Epithelial cell of umbilical artery (primary cell): ENCODE results near the gene SQSTM1. TPM values are rescaled to one million over a fixed set of nuclear protein-coding genes. Genes with fewer than 3 reads are reported as not detected.

Source experiments
- total RNA-seq: library from RNA; depleted of rRNA; stranded (reverse); fragments of >200 nt; gene quantifications from 2 replicates; pipeline ENCODE4 v1.2.3, GENCODE V29; 2014

Gene SQSTM1
- 238 and 478 TPM in 2 replicates for total RNA-seq

GRCh38 chr5:179820483-179821297 lies at the start of gene SQSTM1:
Gene SQSTM1, plus strand, starts transcription at chr5:179820905. Its CDS starts 32 bp downstream, at chr5:179820937.

GRCh38 chr5:179793468-179794139 lies 27.1 kb upstream of the SQSTM1 start, which contains the start of gene LTC4S:
Gene LTC4S, plus strand, starts transcription at chr5:179793986. Its CDS starts 95 bp downstream, at chr5:179794081.

GRCh38 chr5:179806250-179807048 lies 14.3 kb upstream of the SQSTM1 start, which contains the start of gene MGAT4B:
Gene MGAT4B, minus strand, starts transcription at chr5:179806866. Its CDS starts 283 bp downstream, at chr5:179806583.

DNA sequence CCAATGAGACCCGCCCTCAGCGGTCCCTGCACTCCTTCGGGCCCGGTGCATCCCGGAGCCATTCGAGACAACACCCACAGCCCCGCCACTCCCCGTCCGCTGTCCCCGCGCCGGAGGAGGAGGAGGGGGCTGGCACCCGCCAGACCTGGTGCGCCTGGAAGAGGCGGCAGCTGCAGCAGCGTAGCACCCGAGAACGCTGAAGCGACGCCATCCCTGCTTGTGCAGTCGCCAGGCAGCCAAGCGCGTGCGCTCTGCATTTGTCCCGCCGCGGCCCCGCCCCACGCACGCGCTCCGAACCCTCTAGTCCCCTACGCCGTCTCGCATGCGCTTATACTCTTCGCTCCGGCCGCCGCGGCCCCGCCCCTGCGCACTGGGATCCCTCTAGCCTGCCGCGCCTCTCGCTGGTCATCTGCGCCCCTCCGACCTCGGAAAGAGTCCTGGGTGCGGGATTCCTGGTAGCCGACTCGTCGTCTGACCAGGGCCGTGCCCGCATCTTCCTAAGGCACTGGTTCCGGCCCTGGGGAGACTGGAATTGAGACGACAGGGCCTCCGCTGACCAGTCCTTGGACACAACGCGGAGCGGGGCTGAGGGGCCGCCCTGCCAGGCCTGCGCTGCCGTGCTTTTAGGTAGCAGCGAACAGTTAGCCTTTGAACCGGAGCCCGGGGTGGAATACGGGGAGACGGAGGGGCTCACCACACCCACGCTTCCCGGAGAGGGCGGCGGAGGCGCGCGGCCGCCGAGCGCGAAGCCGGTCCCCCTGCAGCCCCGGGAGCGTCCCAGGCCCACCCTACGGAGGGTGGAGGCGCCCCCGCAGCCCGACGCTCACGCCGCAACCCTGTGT lies 38.1 kb downstream of the SQSTM1 start, which contains the start of gene MRNIP:
Gene MRNIP (minus strand): TSS at position 232 of the 842 bp plus-strand sequence. CDS start 21 bp downstream, at position 211.

Other genes starting within 250 kb of the SQSTM1 start
- gene HNRNPH1, start 197.2 kb upstream of the SQSTM1 start, total RNA-seq: 658 and 814 TPM in 2 replicates
- gene CBY3, start 139.9 kb upstream of the SQSTM1 start, total RNA-seq: not detected in 2 replicates
- 741 and 745 TPM in 2 replicates for gene CANX, start 121.9 kb upstream of the SQSTM1 start, total RNA-seq
- gene MAML1, start 88.1 kb upstream of the SQSTM1 start, total RNA-seq: 4.2 and 7.6 TPM in 2 replicates
- gene LTC4S, start 26.9 kb upstream of the SQSTM1 start, total RNA-seq: not detected in 2 replicates
- gene MGAT4B, start 14.0 kb upstream of the SQSTM1 start, total RNA-seq: 112 and 129 TPM in 2 replicates
- 14.3 and 17.0 TPM in 2 replicates for gene MRNIP, start 37.9 kb downstream of the SQSTM1 start, total RNA-seq
- gene TBC1D9B, start 87.0 kb downstream of the SQSTM1 start, total RNA-seq: 40.4 and 41.9 TPM in 2 replicates